CD4-positive, alpha-beta T cell (primary cell): ENCODE measurements around the gene PAX5. TPM values are rescaled to one million over a fixed set of nuclear protein-coding genes. Genes with fewer than 3 reads are reported as not detected.

ENCODE experiments used
- ATAC-seq: fragments of 200-7000 bp; cut with Tn5 transposase; one replicate; pipeline ENCODE4 v1.10.0; 2022; ENCODE audit warnings: mild to moderate bottlenecking; ENCODE audit not compliant: poor library complexity
- CTCF ChIA-PET: fragments of 350-600 bp; sonication (Branson Sonifier 250); formaldehyde crosslinking; loops from one replicate; lab custom pipeline; 2021; ENCODE audit warnings: antibody characterized with exemption, inconsistent platforms; lab: Charles Lee
- POLR2A ChIA-PET: fragments of 350-600 bp; sonication (Branson Sonifier 250); formaldehyde crosslinking; loops from one replicate; lab custom pipeline; 2021; ENCODE audit warnings: antibody characterized with exemption, inconsistent platforms; lab: Charles Lee
- DNase-seq, 14 experiments: peaks; one replicate each; pipeline ENCODE4 v3.0.0-alpha.2; 2013 to 2020; ENCODE audit warnings: mixed read lengths in 2 of 14
- H3K27ac ChIP-seq, 2 donors: one replicate each; pipeline versions ENCODE4 v1.5.1 to v1.7.0; 2013; ENCODE audit warnings: low read length in 2 of 2, low read depth in 1 of 2, mild to moderate bottlenecking in 1 of 2
- H3K27me3 ChIP-seq, 2 experiments: 1 replicate in 1 of 2; 2 replicates in 1 of 2; pipeline versions ENCODE4 v1.6.1 to v1.7.0; 2013; ENCODE audit warnings: low read length in 2 of 2, control low read depth in 1 of 2, mild to moderate bottlenecking in 1 of 2, moderate library complexity in 1 of 2; ENCODE audit not compliant: insufficient read depth in 2 of 2, control insufficient read depth in 1 of 2
- H3K36me3 ChIP-seq: one replicate; pipeline ENCODE4 v1.6.1; 2013; ENCODE audit warnings: low read length, control low read depth; ENCODE audit not compliant: insufficient read depth
- H3K4me1 ChIP-seq: one replicate; pipeline ENCODE4 v1.6.1; 2013; ENCODE audit warnings: low read length, control low read depth; ENCODE audit not compliant: insufficient read depth
- H3K4me3 ChIP-seq: one replicate; pipeline ENCODE4 v1.5.1; 2013; ENCODE audit warnings: mild to moderate bottlenecking, low read length, moderate library complexity
- H3K9me3 ChIP-seq, 2 experiments: 1 replicate in 1 of 2; 2 replicates in 1 of 2; pipeline versions ENCODE4 v1.6.1 to v1.7.0; 2013; ENCODE audit warnings: low read length in 2 of 2, mild to moderate bottlenecking in 2 of 2, control low read depth in 1 of 2, moderate library complexity in 1 of 2; ENCODE audit not compliant: control insufficient read depth in 1 of 2, insufficient read depth in 1 of 2
- H3K27ac Mint-ChIP-seq: one replicate; pipeline ENCODE4 v1.8.0; 2020; ENCODE audit warnings: mixed read lengths
- H3K27me3 Mint-ChIP-seq: one replicate; pipeline ENCODE4 v1.8.0; 2021; ENCODE audit warnings: mixed read lengths
- H3K36me3 Mint-ChIP-seq: one replicate; pipeline ENCODE4 v1.8.0; 2021; ENCODE audit warnings: low read depth, mixed read lengths
- H3K4me1 Mint-ChIP-seq: one replicate; pipeline ENCODE4 v1.8.0; 2021; ENCODE audit warnings: low read depth, mixed read lengths
- H3K4me3 Mint-ChIP-seq: one replicate; pipeline ENCODE4 v1.8.0; 2020; ENCODE audit warnings: mild to moderate bottlenecking, mixed read lengths
- H3K9me3 Mint-ChIP-seq: one replicate; pipeline ENCODE4 v1.8.0; 2020; ENCODE audit warnings: mixed read lengths
- CTCF ChIP-seq: fragments of 200-600 bp; IDR thresholded peaks from one replicate; pipeline ENCODE4 v1.8.0; 2022; ENCODE audit warnings: antibody characterized with exemption, mild to moderate bottlenecking
- intact Hi-C, 2 experiments: fragments of 100-400 bp; cut with DNase I in 1 of 2; cut with micrococcal nuclease in 1 of 2; formaldehyde crosslinking; loops; one replicate each; pipeline versions ENCODE4 v1.15.1 to v1.9.0; 2023 to 2025; cut with DNase I, micrococcal nuclease
- total RNA-seq, 174 experiments: library from RNA in 2 of 174; stranded (reverse) in 2 of 174; gene quantifications; one replicate each; pipeline ENCODE4 v1.2.3 and lab custom pipeline; 2021 to 2026

Gene PAX5
- total RNA-seq, 2 experiments from 2014 or later, result 0.03 to 0.11 TPM

DNA sequence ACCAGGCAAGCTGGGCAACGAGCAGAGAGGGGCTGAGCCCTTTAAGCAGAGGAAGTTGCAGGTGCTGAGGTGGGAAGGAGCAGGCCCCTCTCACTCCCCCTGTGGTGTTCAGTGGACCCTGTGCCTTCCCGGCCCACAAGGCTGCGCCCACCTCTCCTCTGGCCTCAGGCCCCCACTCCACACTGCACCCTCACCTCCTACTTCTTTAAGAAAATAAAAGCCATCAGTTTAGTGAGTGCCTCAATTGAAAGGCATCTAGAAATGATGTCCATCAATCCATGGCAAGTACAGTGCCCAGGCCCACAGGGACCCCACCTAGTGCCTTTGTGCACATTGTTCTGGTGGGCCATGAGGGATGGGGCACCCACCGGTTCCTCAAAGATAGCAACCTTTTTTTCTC lies 158.0 kb downstream of the PAX5 start:
- TF ChIP-seq CTCF, result no peak
- H3K36me3 ChIP-seq, result no peaks in the 10 kb centered on the region
- ATAC-seq (no peak), DNase-seq (no peak)
- H3K27me3 ChIP-seq, result no peaks in the 10 kb centered on the region
- H3K4me1 ChIP-seq, result no peaks in the 10 kb centered on the region
- CTCF ChIA-PET, result interaction anchor here (0.9 kb wide), 1 partner anchor 453 kb away, joined by 3 read pairs; no protein-coding TSS in a partner anchor
- no peaks in the 10 kb centered on the region for H3K4me1 Mint-ChIP-seq
- no peak overlapping the region for H3K4me3 Mint-ChIP-seq
- POLR2A ChIA-PET, result no interaction called here
- H3K27me3 Mint-ChIP-seq, result peaks cover 5% of the 10 kb centered on the region
- no peak overlapping the region for H3K4me3 ChIP-seq
- no peaks in the 10 kb centered on the region for H3K36me3 Mint-ChIP-seq
- intact Hi-C loops, result loop anchor here in 1 of 2 experiments (10.0 kb wide), 2 partner anchors 489 to 629 kb away; no protein-coding TSS in a partner anchor
- no peak overlapping the region for H3K27ac ChIP-seq
- no peak overlapping the region for H3K27ac Mint-ChIP-seq
- H3K9me3 Mint-ChIP-seq, result no peaks in the 10 kb centered on the region
- H3K9me3 ChIP-seq, result no peaks in the 10 kb centered on the region

GRCh38 chr9:36874921-36875320 lies 159.1 kb downstream of the PAX5 start:
- no peak overlapping the region for H3K27ac ChIP-seq
- CTCF ChIA-PET, result interaction anchor here (0.6 to 3.1 kb wide), 3 partner anchors 9 to 875 kb away, joined by 3 to 8 read pairs (median 3); no protein-coding TSS in a partner anchor
- ATAC-seq, result no peak
- no peaks in the 10 kb centered on the region for H3K9me3 ChIP-seq
- Mint-ChIP-seq H3K9me3 (no peaks in the 10 kb centered on the region), H3K4me1 (no peaks in the 10 kb centered on the region), H3K27ac (no peak overlapping the region), H3K27me3 (peaks cover 5% of the 10 kb centered on the region), H3K4me3 (no peak overlapping the region), H3K36me3 (no peaks in the 10 kb centered on the region)
- H3K36me3 ChIP-seq, result no peaks in the 10 kb centered on the region
- no peak for TF ChIP-seq CTCF
- POLR2A ChIA-PET, result no interaction called here
- DNase-seq, result no peak
- H3K4me1 ChIP-seq, result no peaks in the 10 kb centered on the region
- intact Hi-C loops, result loop anchor here (5.0 to 10.0 kb wide), 5 partner anchors 452 to 632 kb away; no protein-coding TSS in a partner anchor
- H3K27me3 ChIP-seq, result no peaks in the 10 kb centered on the region
- no peak overlapping the region for H3K4me3 ChIP-seq

- no peak for ATAC-seq
- Histone ChIP-seq H3K4me1 (no peaks in the 10 kb centered on the region), H3K36me3 (no peaks in the 10 kb centered on the region), H3K9me3 (no peaks in the 10 kb centered on the region), H3K27me3 (no peaks in the 10 kb centered on the region), H3K4me3 (no peak overlapping the region), H3K27ac (no peak overlapping the region)
- intact Hi-C loops, result loop anchor here (5.0 to 10.0 kb wide), 5 partner anchors 453 to 633 kb away; no protein-coding TSS in a partner anchor
- Mint-ChIP-seq H3K27me3 (peaks cover 5% of the 10 kb centered on the region), H3K4me3 (no peak overlapping the region), H3K36me3 (no peaks in the 10 kb centered on the region), H3K27ac (no peak overlapping the region), H3K4me1 (no peaks in the 10 kb centered on the region), H3K9me3 (no peaks in the 10 kb centered on the region)
- CTCF ChIA-PET, result interaction anchor here (1.3 to 3.1 kb wide), 2 partner anchors 9 to 11 kb away, joined by 3 to 8 read pairs; no protein-coding TSS in a partner anchor
- no peak for DNase-seq
- no peak for TF ChIP-seq CTCF
- POLR2A ChIA-PET, result no interaction called here
Measured at GRCh38 chr9:36874261-36874660, 159.8 kb downstream of the PAX5 start.
